Endothelial cell of hepatic sinusoid (primary cell): ENCODE measurements around the gene KLHL25.
"Not testable (repeated sequence)": the region's sequence is repeated elsewhere in the genome, so short reads cannot be mapped to it uniquely, and the experiment has no call there.

ENCODE experiments used
- in situ Hi-C: cut with HindIII; loops from 2 replicates; pipeline ENCODE4 v1.10.0; 2017; ENCODE audit warnings: low sequenced_read_pairs

Gene KLHL25

DNA sequence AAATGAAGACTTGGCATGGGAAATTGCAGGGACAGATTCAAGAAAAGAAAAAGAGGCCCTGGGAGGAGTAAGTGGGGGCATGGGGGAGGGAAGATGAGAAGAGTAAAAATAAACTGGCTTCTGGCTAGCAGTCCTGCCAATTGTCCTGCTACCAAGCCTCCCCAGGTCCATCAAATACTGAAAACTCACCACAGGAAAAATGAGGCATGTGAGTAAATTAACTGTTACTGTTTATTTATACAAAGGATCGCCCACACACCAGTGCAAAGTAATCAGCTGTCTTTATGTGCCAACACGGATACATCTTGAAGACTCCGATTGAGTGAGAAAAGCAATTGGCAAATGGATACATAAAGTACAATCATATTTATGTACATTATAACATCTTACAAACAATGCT lies 10.7 kb upstream of the KLHL25 start:
- in situ Hi-C loops, result no loop called here

DNA sequence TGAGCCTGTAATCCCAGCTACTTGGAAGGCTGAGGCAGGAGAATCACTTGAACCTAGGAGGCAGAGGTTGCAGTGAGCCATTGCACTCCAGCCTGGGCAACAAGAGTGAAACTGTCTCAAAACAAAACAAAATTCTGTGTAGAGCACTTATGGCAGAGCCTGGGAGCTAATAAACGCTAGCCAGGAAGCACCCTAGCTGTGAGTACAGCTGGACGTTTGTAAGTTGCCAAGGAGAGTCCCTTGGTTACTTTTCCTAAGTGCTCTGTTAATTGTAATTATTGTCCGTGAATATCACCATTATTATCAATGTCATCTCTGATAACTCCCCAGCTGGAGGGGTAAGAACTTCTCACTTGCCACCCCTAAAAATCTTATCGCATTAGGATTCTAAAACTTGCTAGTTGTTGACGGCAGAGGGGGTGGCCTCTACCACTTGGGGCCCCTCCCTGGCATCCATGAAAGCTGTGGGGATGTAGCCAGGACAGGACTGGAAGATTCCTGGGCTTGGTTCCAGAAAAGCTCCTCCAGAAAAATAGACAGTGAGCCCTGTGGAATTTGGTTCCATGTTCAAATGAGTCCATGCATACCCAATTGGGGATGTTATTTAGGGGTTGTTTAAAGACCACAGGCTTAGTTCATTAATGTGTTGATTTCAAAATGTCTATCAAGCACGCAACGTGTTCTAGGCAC lies 9.9 kb upstream of the KLHL25 start:
- in situ Hi-C loops, result no loop called here

DNA sequence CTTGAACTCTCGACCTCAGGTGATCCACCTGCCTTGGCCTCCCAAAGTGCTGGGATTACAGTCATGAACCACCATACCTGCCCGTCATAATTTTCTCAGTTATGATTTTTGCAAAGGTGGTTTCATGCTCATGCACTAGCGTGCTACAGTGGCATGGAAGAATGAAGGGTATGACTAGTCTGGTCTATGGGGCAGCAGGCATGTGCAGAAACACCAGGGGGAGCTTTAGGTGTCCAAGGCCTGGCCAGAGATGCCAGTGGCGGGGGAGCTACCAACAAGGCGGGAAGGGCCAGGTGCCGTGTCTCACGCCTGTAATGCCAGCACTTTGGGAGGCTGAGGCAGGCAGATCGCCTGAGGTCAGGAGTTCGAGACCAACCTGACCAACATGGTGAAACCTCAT lies 7.9 kb upstream of the KLHL25 start:
- in situ Hi-C loops, result not testable (repeated sequence)

DNA sequence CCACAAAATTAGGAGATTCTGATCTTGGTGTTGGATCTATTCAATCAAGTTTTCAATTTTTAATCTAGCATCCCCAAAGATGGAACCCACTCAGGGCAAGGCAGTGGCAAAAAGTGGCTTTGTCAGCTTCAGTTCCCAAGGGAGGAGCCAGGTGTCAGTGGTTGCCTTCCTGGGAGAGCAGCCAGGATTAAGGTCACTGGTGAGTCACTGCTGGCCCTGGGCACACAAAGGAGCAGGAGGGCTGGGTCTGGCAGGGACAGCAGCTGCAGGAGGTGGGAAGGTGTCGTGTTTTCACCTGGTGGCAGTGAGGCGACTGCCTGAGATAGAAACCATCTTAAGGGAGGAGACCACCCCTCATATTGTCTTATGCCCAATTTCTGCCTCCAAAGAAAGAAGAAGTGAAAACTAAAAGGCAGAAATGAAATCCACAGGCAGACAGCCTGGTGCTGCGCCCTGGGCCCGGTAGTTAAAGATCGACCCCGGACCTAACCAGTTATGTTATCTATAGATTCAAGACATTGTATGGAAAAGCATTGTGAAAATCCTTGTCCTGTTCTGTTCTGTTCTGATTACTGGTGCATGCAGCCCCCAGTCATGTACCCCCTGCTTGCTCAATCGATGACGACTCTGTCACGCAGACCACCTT lies 5.9 kb upstream of the KLHL25 start:
- in situ Hi-C loops, result no loop called here

DNA sequence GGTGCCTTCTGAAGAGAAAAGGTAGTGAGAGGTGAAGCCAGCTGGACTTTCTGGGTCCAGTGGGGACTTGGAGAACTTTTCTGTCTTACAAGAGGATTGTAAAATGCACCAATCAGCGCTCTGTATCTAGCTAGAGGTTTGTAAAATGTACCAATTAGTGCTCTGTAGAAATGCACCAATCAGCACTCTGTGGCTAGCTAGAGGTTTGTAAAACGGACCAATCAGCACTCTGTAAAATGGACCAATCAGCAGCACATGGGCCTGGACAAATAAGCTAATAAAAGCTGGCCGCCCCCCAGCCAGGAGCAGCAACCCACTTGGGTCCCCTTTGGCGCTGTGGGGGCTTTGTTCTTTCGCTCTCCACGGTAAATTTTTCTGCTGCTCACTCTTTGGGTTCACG lies 1.6 kb upstream of the KLHL25 start:
- in situ Hi-C loops, result not testable (repeated sequence)

DNA sequence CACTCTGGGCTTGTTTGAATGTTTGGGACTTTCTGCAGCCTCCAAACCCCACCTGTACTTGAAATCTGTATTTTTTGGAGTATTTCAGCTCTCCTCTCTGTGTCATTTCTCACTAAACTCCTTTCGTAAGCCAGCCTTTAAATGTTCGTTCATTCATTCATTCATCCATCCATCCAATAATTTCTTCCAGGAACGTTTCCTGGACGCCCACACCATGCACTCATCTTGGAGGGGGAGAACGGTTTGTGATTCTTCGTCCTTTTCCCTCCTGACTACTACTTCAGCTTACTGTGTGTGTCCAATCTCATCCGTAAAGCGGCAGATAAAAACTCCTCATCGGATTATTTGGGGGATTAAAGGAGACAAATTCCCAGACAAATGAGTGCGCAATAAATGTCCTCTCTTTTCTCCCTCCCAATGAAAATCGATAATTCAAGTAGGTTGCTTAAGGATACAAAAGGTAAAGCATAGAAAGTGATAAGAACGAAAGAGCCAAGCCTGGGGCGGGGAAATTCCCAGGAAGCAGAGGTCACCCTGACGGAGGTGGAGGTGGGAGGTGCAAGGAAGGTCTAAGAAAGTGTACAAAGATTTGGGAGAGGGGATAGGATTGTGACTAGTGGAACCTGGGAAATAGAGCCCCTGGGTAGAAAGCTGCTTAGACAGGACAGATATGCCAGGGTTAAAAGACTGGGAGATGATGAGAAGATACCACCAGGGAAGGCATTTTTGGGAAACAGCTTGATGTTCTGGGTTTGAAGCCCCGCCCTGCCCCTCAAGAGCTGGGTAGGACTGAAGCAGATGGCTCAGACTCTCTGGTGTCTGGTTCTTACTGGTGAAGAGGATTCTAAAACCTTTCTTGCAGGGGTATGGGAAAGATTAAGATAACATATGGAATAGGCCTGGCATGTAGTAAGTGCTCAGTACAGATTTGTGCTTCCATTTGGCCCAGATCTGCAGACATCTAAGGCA lies 896 bp upstream of the KLHL25 start:
- in situ Hi-C loops, result no loop called here

DNA sequence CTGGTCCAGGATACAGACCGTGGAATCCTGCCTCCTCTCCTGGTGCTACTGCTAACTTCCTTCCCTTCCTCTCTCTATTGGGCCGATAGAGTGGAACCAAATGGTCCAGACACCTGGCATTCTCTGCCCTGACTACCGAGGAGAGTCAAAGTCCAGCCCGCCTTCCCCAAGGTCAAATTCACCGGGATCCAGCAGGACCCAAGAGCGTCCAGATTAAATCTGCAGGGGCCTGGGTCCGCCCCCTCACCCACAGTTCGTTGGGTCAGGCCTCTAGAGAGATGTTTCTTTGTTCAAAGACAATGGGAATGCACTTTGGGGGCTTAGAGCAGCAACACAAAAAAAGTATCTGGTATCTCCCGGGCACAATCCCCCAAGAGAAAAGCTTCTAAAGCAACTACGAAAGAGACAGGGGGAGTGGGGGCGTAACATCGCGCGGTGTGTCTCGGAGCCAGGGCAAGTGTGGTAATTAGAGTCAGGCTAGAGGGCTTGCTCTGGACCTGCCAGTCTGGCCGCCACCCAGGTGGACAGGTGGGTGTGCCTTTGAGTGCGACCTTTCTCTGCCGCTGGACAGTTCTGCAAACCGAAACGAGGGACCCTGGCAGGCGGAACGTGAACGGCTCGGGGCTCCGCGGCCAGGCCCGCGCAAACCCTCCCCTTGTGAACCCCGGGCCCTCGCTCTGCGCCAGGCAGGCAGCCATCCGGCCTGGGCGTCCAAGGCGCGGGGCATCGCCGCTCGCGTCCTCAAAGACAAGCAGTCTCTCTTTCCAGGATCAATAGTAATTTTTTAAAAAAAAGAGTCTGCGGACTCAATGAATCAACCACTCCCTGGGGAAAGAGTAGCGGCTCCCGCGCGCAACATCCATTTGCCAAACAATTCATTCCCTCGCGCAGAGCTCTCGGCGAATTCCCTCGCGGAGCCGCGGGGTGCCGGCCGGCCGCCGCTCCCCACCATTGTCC lies 806 bp downstream of the KLHL25 start:
- in situ Hi-C loops, result no loop called here

DNA sequence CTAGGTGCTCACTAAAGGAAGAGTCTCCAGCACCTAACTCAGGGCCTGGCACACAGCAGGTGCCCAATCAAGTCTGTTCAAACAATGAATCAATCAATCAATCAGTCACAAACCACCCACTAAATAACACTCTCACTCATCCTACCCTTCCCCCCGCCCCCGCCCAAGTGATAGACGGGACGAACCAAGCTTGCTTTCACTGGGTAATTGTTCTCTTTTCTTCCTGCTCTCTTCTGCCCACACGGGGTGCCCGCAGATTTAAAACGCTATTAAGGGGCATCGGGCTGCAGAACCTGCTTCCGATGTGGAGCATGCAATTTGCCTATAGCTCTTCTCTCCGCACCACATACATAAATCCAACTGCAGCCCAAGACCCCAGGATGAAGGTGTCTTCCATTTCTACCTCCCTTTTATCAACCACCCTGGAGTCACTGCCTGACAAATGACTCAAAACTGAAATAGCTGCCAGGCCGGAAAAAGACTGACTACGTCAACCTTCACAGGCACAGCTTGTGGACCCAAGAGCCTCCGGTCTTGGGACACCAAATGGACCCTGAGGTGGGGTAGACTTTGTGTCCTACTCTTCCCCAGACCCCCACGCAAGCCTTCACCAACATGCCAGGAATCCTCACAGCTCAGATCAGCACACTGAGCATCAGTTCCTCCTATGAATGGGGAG lies 1.7 kb downstream of the KLHL25 start:
- in situ Hi-C loops, result no loop called here

DNA sequence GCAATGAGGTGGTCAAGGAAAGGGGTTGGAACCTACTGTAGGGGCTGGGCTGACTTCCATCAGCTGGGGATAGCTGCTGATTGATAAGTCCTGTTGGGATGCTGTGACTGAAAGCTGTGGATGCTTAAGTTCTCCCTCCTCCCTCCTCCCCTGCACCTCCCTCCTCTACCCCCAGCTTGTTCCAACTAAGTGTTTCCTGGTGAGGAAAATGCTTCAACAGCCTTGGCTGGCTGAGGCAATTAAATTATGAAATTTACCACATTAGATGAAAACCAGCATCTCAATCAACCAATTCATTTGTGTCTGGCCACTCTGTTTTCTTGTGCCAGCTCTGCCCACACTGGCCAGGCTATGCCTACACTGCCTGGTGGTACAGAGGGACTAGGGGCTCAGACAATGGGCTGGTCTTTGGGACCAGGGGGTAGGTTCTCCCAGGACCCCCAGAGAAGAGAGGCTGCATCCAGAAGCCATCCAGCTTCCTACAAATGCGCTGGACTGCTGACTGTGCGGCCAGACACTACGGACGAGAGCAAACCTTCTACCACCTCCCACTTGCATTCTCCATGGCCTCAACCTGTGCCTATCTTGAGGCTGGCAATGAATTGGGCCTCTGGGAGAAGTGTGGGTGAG lies 2.5 kb downstream of the KLHL25 start:
- in situ Hi-C loops, result no loop called here

DNA sequence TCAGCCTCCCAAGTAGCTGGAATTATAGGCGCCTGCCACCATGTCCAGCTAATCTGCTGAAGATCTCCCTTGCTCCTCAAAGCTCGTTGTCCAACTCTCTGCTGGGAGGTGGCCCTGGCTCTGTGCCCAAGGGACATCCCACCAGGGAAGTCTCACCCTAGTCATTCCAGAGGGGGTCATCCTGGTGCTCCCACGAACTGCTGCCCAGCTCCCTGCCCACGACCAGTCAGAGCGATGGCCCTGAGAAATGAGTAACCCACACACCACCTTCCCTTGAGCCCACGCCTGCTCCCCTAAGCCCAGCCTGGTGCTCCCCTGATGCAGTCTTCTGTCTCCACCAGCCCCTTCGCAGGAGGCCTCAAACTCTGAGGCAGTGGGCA lies 5.2 kb downstream of the KLHL25 start:
- in situ Hi-C loops, result no loop called here

DNA sequence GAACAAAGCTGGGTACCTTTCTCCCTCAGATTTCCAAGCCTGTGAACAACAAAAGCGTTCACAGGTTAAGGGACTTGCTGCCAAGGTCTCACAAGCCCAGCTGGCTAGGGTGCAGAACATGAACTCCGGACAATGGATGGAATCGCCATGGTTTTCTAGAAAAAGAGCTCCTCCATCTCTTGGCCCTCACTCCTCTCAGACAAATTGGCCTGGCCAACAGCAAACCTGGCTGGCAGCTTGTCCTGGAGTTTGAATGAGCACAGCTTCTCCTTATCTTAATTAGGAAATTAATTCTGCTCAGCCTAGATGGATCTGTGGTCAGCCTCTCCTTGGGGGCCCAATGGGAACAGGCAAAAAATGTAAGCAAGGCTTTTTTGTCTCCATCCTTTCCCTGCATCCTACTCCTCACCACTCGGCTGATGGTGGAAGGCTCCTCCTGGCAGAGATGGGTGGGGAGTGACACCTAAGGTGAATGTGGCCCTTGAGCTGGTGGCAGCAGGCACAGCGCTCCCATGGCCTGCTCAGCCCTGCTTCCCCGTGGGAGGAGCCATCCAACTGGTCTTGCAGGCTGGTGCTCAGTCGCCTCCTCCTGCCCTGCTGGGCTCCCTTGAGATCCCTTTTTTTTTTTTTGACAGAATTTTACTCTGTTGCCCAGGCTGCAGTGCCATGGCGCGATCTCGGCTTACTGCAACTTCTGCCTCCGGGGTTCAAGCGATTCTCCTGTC lies 5.8 kb downstream of the KLHL25 start:
- in situ Hi-C loops, result no loop called here

DNA sequence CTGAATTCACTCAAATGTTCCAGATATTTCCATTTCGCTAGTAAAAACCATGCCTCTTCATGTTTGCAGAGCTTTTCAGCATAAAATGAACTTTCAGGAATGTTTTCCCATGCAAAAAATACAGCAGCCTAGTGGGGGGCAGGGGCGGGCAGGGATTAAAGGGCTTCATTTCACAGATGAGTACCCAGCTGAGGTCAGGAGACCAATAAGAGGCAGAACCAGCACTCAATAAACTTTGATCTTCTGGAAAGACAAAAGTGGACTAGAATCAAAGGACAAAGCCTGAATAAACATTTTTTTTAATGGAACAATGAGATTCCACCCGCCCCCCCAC lies 8.0 kb downstream of the KLHL25 start:
- in situ Hi-C loops, result no loop called here

DNA sequence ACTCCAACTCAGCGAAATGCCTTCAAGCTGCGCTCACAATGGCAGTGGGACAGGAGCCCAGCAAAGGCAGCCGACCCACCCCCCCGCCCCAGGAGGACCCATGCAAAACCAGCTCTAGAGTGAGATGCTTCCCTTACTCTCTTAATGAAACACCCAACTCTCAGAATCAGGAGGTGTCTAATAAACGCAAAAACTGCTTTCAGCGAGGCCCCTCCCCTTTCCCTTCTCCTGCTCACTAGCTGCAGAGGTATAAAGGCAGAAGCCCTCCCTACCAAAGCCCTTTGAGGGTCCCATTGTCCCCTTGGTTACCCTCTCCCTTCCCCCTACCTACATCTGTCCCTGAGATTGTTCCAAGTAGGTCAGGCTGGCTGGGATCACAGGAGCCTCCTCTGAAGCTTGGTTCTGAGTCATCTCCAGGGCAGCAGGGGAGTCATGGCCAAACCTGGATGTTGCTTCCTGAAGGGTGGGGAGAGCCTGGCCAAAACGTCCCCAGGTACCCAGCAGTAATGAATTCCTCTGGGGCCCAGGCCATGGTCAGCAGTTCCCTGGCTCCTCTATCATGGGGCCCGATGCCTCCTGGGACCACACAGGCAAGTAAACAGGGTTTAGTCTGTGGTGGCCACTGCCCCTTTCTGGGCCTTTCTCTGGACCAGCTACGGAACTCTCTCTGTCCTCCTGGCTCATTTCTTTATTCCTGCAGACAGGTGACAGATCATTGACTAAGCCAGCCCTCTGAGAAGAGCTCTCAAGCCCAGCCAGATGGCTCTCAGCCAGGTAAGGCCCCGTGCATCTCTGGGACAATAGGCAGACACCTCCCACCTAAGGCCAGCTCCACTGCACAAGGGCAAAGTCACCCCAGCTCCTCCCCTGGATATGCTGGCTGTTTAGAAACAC lies 8.6 kb downstream of the KLHL25 start:
- in situ Hi-C loops, result no loop called here

DNA sequence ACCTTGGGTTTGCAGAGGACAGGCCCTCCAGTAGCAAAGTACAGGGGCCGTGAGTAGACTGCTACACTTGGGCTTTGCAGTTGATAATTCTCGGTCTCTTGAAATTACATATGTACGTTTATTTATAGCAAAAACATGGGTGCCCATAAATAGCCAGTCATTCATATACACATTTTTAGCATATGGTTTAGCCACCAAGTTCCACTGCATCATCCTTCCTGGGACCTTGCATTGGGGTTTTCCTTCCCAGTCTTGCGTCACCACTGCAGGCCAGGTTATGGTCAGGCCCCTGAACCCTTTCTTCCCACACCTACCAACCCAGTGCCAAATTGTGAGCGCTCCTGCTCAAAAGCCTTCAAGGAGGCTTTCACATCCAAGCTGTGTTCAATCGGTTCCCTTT lies 12.7 kb downstream of the KLHL25 start:
- in situ Hi-C loops, result no loop called here

DNA sequence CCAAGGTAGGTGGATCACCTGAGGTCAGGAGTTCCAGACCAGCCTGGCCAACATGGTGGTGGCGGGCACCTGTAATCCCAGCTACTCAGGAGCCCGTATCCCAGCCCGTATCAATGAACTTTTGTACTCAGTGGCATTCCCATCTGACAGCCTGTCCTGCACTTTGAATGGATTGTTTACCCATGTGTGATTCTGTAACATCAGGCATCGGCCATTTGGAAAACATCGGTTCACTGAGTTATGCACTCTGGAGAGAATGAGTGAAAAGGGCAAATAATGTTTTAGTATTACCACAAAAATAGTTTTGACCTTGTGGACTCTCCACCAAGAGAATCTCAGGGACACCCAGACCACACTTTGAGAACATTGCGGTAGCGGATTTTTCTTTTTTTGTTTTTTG lies 13.6 kb downstream of the KLHL25 start:
- in situ Hi-C loops, result no loop called here

DNA sequence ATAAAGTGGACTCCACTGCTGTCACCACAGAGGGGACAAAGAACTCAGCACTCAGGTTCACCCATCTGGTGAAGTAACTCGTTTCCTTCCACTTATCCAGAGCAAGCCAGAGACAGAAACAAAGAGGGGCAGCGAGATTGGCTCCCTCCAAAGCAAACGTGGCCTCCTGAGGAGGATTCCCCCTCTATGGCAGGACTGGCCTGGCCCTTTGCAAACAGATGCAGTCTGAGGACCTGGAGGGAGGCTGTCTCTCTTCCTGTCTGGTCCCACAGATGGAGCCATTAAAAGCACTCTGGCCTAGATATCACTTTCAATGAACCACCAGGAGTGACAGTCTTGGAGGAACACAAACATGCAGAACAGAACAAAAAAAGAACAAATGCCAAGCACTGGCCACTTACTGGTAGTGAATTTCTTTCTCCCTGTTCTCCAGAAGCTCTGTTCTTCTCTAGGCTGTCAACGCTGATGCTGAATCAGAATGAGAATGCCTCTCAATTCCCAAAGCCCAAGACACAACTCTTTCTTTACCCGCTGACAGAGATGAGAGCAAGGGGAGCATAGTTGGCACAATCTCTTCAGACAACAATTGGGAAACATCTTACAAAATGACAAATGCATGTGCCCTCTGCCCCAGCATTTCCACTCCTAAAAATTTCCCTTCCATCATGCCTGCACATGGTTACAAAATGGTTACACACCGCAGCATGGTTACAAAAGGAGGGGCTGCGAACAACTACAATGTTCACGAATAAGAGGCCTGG lies 14.3 kb downstream of the KLHL25 start:
- in situ Hi-C loops, result no loop called here

DNA sequence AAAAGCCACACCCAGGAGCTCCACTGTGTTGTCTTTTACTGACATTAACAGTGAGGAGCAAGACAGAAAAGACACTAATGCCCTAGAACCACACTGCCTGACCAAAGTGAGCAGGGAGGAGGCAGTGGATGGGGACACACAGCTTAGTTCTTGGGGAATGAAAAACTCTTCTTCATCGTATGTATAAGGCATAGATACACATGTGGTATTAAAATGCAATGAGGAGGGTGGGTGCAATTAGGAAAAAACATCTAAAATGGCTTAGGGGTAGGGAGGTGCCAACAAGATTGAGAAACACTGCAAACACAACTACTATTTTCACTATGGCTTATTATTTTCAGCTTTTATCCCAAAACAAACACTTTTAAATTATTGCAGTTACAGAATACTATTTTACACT lies 15.5 kb downstream of the KLHL25 start:
- in situ Hi-C loops, result loop anchor here (10.0 kb wide), 1 partner anchor 56 kb away; no protein-coding TSS in a partner anchor
